GM21367 (cell line): ENCODE data around the gene ILDR1.

Source experiments
- ATAC-seq: cut with Tn5 transposase; IDR thresholded peaks from one replicate; pipeline ENCODE4 v1.9.1; 2021; ENCODE audit not compliant: unreplicated experiment

ILDR1 gene

DNA sequence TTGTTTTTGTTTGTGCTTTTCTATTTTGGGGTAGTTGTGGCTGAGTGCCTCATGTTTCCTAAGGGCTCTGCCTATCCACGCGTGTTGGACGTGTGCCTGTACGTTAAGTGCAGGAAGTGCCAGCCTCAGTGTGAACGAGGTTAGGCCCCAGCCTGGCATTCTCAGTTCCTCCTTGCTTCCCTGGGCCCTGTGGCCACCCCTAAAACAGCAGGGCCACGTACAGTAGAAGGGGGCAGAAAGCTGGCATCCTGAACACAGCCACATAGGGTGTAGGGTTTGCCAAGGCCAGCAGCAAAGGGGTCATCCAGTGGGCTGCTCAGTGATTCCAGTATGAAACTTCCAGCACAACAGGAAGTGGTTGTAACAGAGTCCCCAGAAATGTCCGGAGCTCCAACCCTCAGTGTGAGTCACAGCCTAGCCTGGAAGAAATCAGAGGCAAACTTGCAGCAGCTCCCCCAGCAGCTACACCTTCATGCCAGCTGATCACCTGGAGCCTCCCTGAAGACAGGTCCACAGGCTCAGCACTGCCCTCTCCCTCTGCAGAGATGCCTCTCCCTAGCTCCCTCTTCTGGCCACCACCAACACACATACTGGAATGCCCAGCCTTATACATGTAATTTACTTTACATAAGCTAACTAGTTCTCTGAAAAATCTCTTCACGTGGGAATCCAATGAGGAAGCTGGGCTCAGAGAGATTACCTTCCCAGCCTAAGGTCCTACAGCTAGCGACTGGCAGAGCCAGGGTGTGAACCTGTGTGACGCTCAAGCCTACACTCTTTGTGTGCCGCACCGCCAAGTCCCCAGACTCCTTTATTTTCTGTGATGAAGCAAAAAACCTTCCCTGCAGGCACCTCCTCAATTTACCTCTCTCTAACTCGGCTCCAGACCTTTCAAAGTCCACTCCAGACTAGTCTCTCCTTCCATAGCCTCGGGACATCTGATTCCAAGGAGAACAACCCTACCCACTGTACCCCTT lies 26.6 kb downstream of the ILDR1 start:
- ATAC-seq: no peak

DNA sequence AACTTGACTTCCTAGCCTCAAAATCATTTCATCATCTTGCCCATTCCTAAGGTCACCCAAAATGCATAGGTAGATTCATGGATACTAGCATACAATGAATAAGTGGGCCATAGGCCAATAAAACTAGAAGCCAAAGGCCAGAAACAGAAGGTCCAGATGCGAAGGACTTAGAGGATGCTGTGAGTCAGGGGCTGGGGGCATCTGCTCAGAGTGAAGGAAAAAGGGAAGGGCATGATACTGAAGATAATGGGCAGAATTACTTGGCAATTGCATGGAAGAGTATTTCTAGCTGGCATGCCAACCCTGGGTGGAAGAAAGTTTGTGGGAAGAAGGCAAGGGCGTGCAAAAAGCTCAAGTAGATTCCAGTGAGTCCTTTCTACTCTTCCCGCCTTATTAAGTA lies 27.5 kb downstream of the ILDR1 start:
- no peak for ATAC-seq

DNA sequence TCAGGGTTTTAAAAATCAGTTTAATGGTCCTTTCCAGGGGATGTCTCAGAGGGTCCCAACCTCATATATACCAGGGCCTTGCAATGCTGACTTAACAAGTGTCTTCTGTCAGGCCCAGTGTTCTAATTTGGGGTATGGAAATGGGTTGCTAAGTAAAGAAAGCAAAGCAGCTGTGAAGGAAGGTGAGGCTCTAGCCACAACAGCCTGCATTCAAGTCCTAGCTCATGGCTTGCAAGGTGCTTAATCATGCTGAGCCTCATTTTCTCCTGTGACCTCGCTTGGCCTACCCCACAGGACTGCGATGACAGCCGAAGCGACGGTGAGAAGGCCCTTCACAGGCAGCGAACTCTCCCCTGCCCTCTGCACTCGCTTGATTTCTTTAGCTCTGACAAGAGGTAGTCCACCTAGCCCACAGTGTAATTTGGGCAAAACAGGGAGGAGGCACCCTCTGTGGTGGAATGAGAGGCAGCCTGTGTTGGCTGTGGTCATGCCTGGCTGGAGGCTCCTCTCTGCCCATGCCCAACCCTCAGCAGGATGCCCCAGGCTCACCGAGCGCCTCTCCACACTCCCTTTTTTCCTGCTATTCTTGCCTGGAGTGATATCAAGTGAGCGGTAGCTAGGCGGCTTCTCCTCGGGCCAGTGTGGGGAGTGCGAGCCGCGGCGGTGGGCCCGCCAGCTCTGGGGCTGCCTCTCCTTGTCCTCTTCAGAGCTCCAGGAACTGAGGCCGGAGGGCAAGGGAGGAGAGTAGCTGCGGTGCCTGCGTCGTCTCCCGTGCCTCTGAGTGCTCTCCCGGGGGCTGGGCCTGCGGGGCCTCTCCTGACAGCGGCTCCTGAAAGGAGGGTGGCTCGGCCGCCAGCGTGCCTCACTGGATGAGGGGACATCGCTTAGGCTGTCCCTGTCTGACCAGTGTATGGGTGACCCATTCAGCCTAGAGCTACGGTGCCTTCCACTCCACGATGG lies 29.2 kb downstream of the ILDR1 start:
- peak; percentile 52 for ATAC-seq

DNA sequence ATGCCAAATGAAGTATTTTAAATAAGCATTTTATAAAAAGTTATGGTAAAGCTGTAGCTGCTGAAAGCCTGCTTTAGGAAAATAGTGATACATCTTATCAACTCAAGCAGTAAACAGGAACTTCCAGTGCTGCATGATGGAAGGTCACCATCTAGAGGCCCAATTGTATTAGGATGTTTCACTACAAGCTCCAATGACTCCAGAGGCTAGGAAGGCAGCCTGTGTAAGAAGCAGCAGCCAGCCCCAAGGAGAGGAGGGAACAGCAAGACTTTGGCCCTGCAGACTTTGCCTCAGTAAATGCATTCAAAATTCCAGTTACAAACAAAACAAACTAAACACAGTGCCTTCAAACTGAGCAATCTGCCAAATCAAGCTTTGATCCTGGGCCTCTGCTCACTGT lies 32.1 kb downstream of the ILDR1 start:
- ATAC-seq: no peak

DNA sequence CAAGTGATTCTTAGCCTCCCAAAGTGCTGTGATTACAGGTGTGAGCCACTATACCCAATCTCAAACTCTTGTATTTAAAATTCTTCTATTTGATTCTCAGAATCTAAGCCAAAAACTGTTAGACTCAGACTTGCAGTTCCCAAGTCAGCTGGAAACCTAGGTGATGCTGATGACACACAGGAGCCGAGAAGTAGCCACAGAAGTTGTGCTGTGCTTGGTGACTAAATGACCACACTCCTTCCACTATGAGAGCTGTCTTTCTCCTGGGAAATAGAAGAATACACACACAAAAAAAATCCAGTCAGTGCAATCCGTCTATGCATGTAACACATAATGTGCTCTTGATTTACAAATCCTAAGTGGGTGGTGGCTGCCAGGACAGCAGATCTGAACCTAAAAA lies 33.9 kb downstream of the ILDR1 start:
- no peak for ATAC-seq

DNA sequence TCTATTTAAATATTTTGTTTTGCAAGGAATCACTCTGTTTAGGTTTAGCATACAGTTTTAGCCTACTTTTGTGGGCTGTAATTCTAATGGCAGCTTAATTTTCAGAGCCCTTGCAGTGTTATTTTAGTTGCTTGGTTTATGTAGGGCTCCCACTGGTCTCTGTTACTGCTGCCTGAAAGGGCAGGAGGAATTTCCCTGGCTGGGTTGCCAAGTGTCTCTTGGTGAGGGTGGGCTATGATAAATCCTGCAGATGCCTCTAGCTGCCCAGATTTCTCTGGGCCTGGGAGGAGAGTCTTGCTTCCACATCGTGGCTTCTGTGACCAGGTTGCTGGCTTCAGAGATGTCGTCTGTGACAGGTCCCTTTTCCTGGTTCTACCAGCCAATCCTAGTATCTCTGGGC lies 36.2 kb downstream of the ILDR1 start:
- no peak for ATAC-seq

DNA sequence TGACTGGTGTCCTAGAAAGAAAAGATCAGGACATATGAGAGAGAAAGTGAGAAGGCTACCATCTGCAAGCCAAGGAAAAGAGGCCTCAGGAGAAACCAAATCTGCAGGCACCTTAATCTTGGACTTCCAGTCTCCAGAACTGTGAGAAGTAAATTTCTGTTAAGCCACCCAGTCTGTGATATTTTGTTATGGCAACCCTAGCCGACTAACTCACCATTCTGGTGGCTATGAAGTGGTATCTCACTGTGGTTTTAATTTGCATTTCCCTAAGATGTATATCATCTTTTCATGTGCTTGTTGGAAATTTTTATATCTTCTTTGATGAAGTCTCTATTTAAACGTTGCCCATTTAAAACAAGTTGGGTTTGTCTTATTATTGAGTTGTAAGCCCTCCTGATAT lies 40.6 kb downstream of the ILDR1 start:
- no peak for ATAC-seq

DNA sequence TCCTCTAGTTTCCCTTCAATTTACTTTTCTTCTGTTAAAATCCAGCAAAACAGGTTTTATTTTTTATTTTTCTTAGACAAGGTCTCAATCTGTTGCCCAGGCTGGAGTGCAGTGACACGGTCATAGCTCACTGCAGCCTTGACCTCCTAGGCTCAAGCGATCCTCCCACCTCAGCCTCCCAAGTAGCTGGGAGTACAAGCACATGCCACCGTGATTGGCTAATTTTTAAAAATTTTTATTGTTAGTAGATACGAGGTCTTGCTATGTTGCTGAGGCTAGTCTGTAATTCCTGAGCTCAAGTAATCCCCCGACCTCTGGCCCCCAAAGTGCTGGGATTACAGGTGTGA lies 41.6 kb downstream of the ILDR1 start:
- no peak for ATAC-seq

DNA sequence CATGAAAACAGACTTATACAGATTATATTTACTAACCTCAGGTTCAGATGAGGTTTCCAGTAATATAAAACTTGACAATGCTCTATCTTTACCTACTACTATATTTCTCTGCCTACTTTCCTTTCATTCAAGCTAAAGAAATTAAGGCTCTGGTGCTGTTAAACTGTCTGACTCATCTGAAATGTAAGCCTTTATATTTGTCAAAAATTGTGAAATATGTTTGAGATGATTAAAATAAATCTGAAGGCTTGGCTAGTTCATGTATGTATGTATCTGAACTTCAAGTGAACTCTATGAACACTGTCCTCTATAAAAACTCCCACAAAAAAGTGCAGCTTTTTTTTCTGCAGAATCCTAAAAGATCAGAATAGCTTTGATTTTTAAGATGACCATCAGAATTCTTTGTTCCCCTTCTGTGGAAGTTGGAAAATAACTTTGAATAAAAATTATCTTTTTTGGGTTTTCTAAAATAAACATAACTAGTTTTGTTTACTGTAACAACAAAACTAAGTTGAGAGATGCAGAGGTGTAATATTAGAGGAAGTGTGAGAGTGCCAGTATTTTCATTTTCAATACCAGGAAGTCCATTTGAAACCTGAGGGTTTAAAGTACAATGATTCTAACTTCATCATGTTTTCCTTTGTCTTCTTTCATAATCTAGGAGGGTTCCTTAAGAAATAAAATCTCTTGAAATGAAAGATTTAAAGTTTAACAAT lies 42.2 kb downstream of the ILDR1 start:
- ATAC-seq: peak; percentile 72

DNA sequence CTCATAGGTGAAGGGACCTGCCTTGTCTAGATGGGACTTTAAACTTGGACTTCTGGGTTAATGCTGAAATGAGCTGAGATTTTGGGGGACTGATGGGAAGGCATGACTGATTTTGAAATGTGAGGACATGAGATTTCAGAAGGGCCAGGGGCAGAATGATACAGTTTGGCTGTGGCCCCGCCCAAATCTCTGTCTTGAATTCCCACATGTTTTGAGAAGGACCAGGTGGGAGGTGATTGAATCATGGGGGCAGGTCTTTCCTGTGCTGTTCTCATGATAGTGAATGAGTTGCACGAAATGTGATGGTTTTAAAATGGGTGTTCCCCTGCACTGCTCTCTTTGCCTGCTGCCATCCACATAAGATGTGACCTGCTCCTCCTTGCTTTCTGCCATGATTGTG lies 42.8 kb downstream of the ILDR1 start:
- ATAC-seq: no peak

DNA sequence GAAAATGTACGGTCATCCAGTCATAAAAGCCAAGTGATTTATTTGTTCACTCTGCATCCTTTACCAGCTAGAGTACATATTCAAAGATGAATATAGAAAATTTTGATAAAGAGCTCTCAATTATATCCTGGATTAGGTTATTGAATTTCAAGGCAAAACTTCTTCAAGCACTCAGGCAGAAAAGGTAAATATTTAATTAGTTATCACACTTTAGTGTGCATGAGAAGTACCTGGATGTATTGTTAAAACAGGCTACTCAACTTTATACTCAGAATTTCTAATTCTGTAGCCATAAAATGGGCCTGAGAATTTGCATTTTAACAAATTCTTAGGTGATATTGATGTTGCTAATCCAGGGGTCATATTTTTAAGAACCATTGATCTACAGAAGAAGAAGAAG lies 45.3 kb downstream of the ILDR1 start:
- ATAC-seq: no peak

DNA sequence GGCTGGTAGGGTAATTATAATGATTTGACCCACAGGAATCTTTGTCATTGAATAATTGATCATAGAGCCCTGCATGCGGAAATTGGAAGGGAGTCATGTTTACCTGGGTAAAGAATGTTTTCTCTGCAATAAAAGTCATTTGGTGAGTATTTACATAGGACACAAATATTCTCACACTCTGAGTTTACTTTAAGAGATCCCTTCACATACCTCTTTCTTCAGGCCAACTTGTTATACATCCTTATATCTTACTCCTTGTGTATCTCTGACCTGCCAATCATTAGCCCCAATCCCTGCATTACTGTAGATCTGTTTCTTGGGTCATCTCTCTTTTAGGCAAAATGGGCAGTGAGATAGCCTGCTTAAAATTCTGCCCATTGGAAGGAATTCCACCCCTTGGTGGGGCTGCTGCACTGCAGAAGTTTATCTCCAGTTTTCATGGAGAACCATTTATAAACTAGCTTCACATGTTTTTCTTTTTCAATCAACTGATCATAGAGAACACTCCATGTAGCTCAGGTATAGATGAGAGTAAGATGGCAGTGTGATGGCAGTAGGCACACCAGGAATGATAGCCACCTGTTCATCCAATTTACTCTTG lies 46.2 kb downstream of the ILDR1 start:
- no peak for ATAC-seq

DNA sequence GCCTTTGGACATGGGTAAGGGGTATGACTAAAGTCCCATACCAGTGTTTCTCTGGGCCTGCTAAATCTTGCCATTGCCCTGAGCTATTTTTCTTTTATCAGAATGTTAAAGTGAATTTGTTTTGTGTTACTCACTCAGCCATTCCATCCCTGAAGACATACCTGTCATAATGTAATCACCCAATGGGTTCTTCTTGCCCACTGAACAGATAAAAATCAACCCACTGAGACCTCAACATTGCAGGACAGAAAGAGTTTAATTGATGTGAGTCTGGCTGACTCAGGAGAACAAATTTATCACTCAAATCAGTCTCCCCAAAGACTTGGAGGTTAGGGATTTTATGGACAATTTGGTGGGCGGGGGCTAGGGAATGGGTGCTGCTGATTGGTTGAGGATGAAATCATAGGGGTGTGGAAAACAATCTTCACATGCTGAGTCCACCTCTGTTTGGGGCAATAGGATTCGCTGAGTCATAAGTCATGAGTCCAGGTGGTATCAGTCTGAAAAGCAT lies 47.4 kb downstream of the ILDR1 start:
- no peak for ATAC-seq

DNA sequence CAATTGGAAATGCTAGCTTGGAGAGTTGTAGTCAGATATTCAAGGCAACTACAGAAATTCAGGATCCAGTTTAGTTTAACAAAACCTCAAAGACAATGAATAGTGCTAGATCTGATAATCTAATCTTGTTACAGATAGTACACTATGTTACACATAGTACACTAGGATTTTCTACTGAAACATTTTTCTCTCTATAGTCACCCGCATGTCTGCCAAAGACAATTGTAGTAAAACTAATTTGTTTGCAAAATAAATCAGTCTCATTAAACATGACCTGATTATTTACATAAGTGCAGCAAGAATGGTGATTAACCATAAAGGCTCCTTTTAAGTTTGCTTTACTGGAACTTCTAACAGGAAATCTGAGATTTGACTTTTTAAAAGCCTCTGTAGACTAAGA lies 52.0 kb downstream of the ILDR1 start:
- no peak for ATAC-seq

DNA sequence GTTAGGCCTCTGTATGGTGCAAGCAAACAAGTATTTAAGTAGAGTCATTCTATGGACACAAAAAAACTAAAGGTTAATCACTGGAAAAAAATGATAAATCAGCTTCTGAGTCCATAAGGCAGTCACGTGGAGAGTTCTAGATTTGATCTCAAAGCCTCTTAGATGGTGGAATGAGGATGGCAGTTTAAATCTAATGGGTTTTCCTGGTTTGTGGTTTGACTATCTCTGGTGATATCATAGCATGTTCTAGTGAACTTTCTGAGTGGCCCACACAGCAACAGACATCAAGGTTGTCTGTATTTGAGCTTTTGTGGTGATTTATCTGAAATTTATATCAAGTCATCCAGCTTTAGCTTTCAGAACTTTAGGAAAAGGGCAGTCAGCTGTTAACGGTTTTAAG lies 52.4 kb downstream of the ILDR1 start:
- no peak for ATAC-seq

DNA sequence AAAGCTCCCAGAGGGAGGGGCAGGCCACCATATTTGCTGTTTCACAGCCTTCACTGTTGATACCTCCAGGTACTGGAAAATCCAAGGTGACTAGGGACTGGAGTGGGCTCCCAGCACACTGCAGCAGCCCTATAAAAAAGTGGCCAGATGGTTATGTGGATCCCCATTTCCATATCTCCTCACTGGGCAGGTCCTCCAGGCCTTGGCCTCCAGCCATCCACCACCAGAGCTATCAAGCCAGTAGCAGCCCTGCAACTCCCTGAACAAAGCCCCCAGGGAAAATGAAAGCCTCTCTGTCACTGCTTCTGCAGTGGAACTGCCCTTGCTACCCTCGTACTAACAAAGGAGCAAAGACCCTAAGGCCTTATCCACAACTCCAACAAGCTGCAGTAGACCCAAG lies 58.4 kb downstream of the ILDR1 start:
- ATAC-seq: no peak

DNA sequence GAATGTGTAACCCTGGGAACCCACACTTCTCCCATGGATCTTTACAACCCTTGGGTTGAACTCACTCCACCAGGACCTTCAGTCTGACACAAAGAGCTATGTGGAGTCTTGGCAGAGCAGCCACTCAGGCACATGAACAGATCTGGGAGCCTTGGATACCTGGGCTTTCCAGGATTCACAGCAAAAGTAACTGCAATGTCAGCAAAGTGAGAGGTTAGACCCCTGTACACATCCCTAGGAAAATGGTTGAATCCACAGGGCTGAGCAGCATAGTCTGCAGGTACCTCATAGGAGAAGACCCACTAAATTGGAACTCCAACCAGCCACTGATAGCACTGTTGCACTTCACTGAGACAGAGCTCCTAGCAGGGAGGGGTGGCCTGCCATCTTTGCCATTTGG lies 59.6 kb downstream of the ILDR1 start:
- ATAC-seq: no peak

DNA sequence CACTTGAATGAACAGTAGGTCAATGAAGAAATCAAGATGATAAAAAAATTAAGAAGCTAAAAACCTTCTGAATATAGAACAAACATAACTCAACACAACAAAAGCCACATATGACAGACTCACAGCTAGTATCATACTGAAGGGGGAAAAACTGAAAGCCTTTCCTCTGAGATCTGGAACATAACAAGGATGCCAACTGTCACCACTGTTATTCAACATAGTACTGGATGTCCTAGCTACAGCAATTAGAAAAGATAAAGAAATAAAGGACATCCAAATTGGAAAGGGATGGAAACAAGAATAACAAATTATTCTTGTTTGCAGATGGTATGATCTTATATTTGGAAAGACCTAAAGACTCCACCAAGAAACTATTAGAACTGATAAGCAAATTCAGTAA lies 60.8 kb downstream of the ILDR1 start:
- ATAC-seq: no peak

DNA sequence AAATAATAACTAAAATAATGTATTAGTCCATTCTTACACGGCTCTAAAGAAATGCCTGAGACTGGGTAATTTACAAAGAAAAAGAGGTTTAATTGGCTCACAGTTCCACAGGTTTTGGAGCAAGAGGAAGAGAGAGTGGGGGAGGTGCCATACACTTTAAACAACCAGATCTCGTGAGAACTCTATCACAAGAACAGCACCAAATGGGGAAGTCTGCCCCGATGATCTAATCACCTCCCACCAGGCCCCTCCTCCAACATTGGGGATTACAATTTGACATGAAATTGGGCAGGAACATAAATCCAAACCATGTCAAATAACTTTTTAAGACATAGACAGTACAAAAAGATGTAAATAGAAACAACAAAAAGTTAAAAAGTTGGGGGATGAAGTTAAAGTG lies 63.2 kb downstream of the ILDR1 start:
- no peak for ATAC-seq

DNA sequence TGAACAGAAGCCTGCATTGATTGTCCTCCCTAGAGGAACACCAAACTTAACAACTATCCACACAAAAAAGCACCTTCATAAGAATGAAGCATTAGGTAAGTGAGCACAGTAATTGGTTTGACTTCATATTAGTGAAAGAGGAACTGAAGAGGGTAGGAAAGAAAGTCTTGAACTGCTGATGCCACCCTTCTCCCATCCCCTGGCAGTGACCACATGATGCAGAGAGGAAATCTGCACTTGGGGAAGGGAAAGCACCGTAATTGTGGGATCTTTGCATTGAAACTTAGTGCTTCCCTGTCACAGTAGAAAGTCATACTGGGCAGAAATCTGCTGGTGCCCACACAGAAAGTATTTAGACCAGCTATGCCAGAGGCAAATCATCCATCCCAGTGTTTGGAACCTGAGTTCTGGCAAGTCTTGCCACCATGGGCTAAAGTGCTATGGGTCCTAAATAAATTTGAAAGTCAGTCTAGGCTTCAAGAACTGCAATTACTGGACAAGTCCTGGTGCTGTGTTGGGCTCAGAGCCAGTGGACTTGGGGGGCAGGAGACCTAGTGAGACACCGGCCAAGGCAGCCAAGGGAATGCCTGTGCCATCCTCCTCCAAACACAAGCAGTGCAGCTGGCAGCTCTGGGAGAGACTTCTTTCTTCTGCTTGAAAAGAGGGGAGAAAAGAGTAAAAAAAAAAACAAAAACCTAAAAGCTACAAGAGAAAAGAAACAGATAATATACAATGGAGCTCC lies 64.2 kb downstream of the ILDR1 start:
- no peak for ATAC-seq
